Neural cell (in vitro differentiated cells): ENCODE measurements around the gene OR6C6. TPM values are rescaled to one million over a fixed set of nuclear protein-coding genes. Genes with fewer than 3 reads are reported as not detected.
"Not testable (repeated sequence)": the region's sequence is repeated elsewhere in the genome, so short reads cannot be mapped to it uniquely, and the experiment has no call there.

Experiments
- H2AFZ ChIP-seq: fragments of 200-600, 300-800 bp; sonication (generic), shearing (Covaris generic); 2 replicates; pipeline ENCODE4 v1.6.0; 2014; ENCODE audit warnings: low read depth, mild to moderate bottlenecking, antibody characterized with exemption, low read length, moderate library complexity
- H3F3A ChIP-seq: fragments of 200-600 bp; shearing (Covaris generic); 2 replicates; pipeline ENCODE4 v1.6.1; 2016; ENCODE audit warnings: mild to moderate bottlenecking, moderate library complexity, mixed read lengths, antibody characterized with exemption, low read length; ENCODE audit not compliant: insufficient read depth, poor library complexity, severe bottlenecking
- H3K27ac ChIP-seq: fragments of 200-600, 300-800 bp; sonication (generic), shearing (Covaris generic); 2 replicates; pipeline ENCODE4 v1.5.1; 2014; ENCODE audit warnings: mild to moderate bottlenecking, low read length, moderate library complexity
- H3K27me3 ChIP-seq: fragments of 300-800, 200-600 bp; sonication (generic), shearing (Covaris generic); 2 replicates; pipeline ENCODE4 v1.6.0; 2014; ENCODE audit warnings: mild to moderate bottlenecking, low read depth, low read length, moderate library complexity; ENCODE audit not compliant: insufficient read depth
- H3K36me3 ChIP-seq: fragments of 300-800, 200-600 bp; sonication (generic), shearing (Covaris generic); 2 replicates; pipeline ENCODE4 v1.5.1; 2014; ENCODE audit warnings: mild to moderate bottlenecking, antibody characterized with exemption, low read length, moderate library complexity; ENCODE audit not compliant: insufficient read depth
- H3K4me2 ChIP-seq: fragments of 300-800, 200-600 bp; sonication (generic), shearing (Covaris generic); 2 replicates; pipeline ENCODE4 v1.6.0; 2014; ENCODE audit warnings: mild to moderate bottlenecking, low read length
- H3K4me3 ChIP-seq: fragments of 300-800, 200-600 bp; sonication (generic), shearing (Covaris generic); 2 replicates; pipeline ENCODE4 v1.5.1; 2014; ENCODE audit warnings: mild to moderate bottlenecking, low read length, moderate library complexity
- H3K79me2 ChIP-seq: fragments of 200-600 bp; shearing (Covaris generic); replicated peaks from 2 replicates; pipeline ENCODE4 v1.6.0; 2014; ENCODE audit warnings: mild to moderate bottlenecking, low read length, moderate library complexity; ENCODE audit not compliant: insufficient read depth
- H3K9ac ChIP-seq: fragments of 300-800, 200-600 bp; sonication (generic), shearing (Covaris generic); 2 replicates; pipeline ENCODE4 v1.6.1; 2016; ENCODE audit warnings: mild to moderate bottlenecking, low read length, mixed read lengths
- H3K9me2 ChIP-seq: fragments of 200-600 bp; shearing (Covaris generic); 2 replicates; pipeline ENCODE4 v1.6.1; 2016; ENCODE audit warnings: mild to moderate bottlenecking, low read length, mixed read lengths; ENCODE audit not compliant: insufficient read depth
- H3K9me3 ChIP-seq: fragments of 200-600, 300-800 bp; sonication (generic), shearing (Covaris generic); 2 replicates; pipeline ENCODE4 v1.6.1; 2016; ENCODE audit warnings: mild to moderate bottlenecking, mixed run types, low read length, moderate library complexity, mixed read lengths
- H4K20me1 ChIP-seq: fragments of 200-600 bp; shearing (Covaris generic); 2 replicates; pipeline ENCODE4 v1.6.1; 2016; ENCODE audit warnings: mild to moderate bottlenecking, mixed run types; ENCODE audit not compliant: insufficient read depth
- CTCF ChIP-seq: fragments of 450-650 bp; IDR thresholded peaks from 2 replicates; pipeline ENCODE4 v1.5.1; 2014; ENCODE audit warnings: antibody characterized with exemption, mild to moderate bottlenecking, moderate library complexity; ENCODE audit not compliant: poor library complexity, severe bottlenecking
- EP300 ChIP-seq: fragments of 450-650 bp; conservative IDR thresholded peaks from 2 replicates; pipeline ENCODE4 v1.6.1; 2014; ENCODE audit warnings: antibody characterized with exemption, mild to moderate bottlenecking, moderate library complexity; ENCODE audit not compliant: poor library complexity, severe bottlenecking
- EZH2 ChIP-seq: fragments of 200-600, 300-800 bp; shearing (Covaris generic), sonication (generic); IDR thresholded peaks from 2 replicates; pipeline ENCODE4 v1.6.1; 2014; ENCODE audit warnings: antibody characterized with exemption, low read length, borderline replicate concordance, mild to moderate bottlenecking; ENCODE audit not compliant: insufficient read depth, poor library complexity, severe bottlenecking
- MXI1 ChIP-seq: fragments of 450-650 bp; conservative IDR thresholded peaks from 2 replicates; pipeline ENCODE4 v1.6.1; 2014; ENCODE audit warnings: antibody characterized with exemption, mild to moderate bottlenecking; ENCODE audit not compliant: poor library complexity, severe bottlenecking
- POLR2AphosphoS5 ChIP-seq: IDR thresholded peaks from 2 replicates; pipeline ENCODE4 v1.6.1; 2012
- RAD21 ChIP-seq: fragments of 450-650 bp; conservative IDR thresholded peaks from 2 replicates; pipeline ENCODE4 v1.6.1; 2014; ENCODE audit warnings: antibody characterized with exemption, mild to moderate bottlenecking, moderate library complexity
- REST ChIP-seq: IDR thresholded peaks from 2 replicates; pipeline ENCODE4 v1.6.1; 2012; ENCODE audit warnings: borderline replicate concordance
- SMC3 ChIP-seq: fragments of 450-650 bp; conservative IDR thresholded peaks from 2 replicates; pipeline ENCODE4 v1.6.1; 2014; ENCODE audit warnings: antibody characterized with exemption, mild to moderate bottlenecking, moderate library complexity; ENCODE audit not compliant: poor library complexity
- TAF1 ChIP-seq: IDR thresholded peaks from 2 replicates; pipeline ENCODE4 v1.6.1; 2012; ENCODE audit warnings: low read depth
- polyA plus RNA-seq: library from polyadenylated mRNA; depleted of rRNA; stranded (reverse); fragments of >200 nt; gene quantifications from 2 replicates; pipeline ENCODE4 v1.2.3, GENCODE V29; 2014

The OR6C6 gene
- polyA plus RNA-seq, 1 donor from 2014 or later, result not detected

DNA sequence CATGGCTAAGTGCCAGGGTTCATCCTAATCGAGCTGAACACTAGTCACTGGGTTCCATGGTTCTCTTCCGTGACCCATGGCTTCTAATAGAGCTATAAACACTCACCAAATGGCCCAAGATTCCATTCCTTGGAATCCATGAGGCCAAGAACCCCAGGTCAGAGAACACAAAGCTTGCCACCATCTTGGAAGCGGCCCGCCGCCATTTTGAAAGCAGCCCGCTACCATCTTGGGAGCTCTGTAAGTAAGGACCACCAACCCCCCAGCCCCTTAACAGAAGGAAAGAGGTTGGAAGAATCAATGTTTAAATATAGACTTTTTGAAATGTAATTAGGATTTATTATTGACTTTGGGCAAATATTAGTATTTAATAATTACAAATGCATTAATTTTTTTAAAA, 29.4 kb upstream of the OR6C6 start:
- H3K27ac ChIP-seq, H3K9me2 ChIP-seq, H3K4me3 ChIP-seq, H3F3A ChIP-seq, H4K20me1 ChIP-seq, H3K36me3 ChIP-seq, H2AFZ ChIP-seq, H3K9ac ChIP-seq, H3K79me2 ChIP-seq, H3K27me3 ChIP-seq, H3K9me3 ChIP-seq, H3K4me2 ChIP-seq: not testable (repeated sequence)

DNA sequence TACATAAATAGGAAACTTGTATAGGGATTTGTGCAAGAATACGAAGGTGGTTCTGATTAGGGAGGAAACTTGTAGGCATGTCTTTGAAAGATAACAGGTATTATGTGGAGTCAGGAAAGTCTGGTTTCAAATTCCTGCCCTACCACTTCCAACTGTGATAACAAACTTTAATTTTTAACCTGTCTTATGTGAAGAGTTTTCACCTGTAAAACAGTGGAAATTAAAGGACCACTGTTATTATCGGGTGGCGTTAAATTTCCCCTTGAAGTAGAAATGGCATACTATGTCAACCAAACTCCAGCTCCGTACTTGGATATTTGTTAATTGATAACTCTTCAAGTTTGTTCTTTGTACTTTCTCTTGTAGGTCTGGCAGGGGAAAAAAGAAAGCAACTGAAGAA, 23.8 kb upstream of the OR6C6 start:
- H3K9ac ChIP-seq, result no peak overlapping the region
- H3K27me3 ChIP-seq, result no peaks in the 10 kb centered on the region
- no peaks in the 10 kb centered on the region for H3K79me2 ChIP-seq
- H3K4me2 ChIP-seq, result no peak overlapping the region
- H3K36me3 ChIP-seq, result no peaks in the 10 kb centered on the region
- no peak overlapping the region for H3K4me3 ChIP-seq
- H3K9me3 ChIP-seq, result no peaks in the 10 kb centered on the region
- no peak overlapping the region for H3K27ac ChIP-seq
- H2AFZ ChIP-seq, result no peak overlapping the region
- TF ChIP-seq CTCF (no peak), REST (no peak), TAF1 (no peak), MXI1 (no peak), SMC3 (no peak)
- no peaks in the 10 kb centered on the region for H3F3A ChIP-seq
- no peaks in the 10 kb centered on the region for H3K9me2 ChIP-seq
- H4K20me1 ChIP-seq, result no peaks in the 10 kb centered on the region

DNA sequence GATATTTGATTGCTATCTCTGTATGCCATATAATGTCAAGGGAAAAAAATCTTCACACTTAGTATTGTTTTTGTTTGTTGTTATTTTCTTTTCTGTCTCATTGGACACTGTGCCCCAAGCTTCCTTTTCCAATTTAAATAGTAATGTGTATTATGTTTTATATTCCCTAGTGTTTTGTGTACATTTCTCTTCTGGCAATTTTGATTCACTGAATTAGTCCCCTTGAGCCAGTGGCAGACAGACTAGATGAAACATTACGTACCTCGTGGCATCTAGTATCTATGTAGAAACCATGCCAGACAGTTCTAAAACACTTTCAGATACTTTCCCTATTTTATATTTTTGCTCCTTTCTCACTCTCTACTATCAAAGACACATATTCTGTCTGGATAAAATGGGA, 17.7 kb upstream of the OR6C6 start, which contains the start of gene OR6C1:
OR6C1 (plus strand) TSS at position 301 of the 400 bp plus-strand sequence. CDS start 6,257 bp downstream, outside the sequence.
- Histone ChIP-seq H3K27me3 (no peaks in the 10 kb centered on the region), H4K20me1 (no peaks in the 10 kb centered on the region), H3K9me3 (no peaks in the 10 kb centered on the region), H3F3A (no peaks in the 10 kb centered on the region), H3K4me3 (no peak within 1 kb of the TSS), H3K4me2 (no peak within 1 kb of the TSS), H3K9me2 (no peaks in the 10 kb centered on the region), H3K79me2 (no peaks in the 10 kb centered on the region), H3K36me3 (no peaks in the 10 kb centered on the region), H2AFZ (no peak within 1 kb of the TSS), H3K9ac (no peak within 1 kb of the TSS), H3K27ac (no peak within 1 kb of the TSS)
- TF ChIP-seq TAF1 (no peak), EP300 (no peak), POLR2AphosphoS5 (no peak), SMC3 (no peak), REST (no peak), CTCF (no peak), MXI1 (no peak), EZH2 (no peak), RAD21 (no peak)
